ENCODE results near the gene DTD1.

Gene DTD1

DNA sequence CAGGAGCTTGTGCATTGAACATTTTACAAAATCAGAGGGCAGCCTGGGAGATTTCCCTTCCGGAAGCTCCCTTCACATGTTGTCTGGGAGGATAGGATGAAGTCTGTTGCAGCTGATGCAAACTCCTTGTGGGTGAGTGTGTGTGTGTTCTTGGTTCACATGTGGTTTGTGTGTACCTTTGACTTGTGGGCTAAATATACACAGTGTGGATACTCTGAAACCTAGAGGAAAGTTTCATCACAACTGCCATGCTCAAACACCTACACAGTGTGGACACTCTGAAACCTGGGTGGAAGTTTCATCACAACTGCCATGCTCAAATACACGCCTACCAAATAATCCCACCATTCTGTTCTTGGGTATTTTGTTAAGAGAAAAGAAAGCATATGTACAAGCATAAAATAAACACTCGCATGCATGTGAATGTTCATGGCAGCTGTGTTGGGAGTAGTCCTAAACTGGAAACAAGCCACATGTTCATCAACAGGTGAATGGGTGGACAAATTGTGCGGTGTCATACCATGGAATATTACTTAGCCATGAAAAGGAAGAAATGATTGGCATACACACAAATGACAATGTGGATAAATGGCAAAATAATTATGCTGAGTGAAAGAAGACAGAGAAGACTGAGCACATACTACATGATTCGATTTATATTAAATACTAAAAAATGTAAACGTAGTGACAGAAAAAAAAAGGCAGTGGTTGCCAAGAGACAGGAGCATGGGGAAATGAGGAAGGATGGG is 227.5 kb downstream of the DTD1 start:
- H3K36me3 ChIP-seq: no peaks in the 10 kb centered on the region
- no peak overlapping the region for H3K4me3 ChIP-seq
- no peak overlapping the region for H3K4me2 ChIP-seq
- H3K9ac ChIP-seq: no peak overlapping the region
- no peaks in the 10 kb centered on the region for H3K27me3 ChIP-seq
- H3K27ac ChIP-seq: no peak overlapping the region
- H3K4me1 ChIP-seq: no peaks in the 10 kb centered on the region
- H4K20me1 ChIP-seq: no peaks in the 10 kb centered on the region
- H3K9me3 ChIP-seq (replicated peaks in 1 of 11): no peaks in the 10 kb centered on the region
- TF ChIP-seq Cebpa-rat (IDR thresholded peaks at IDR 0.05): no peak
